Right renal cortex interstitium (tissue), 3 donors: ENCODE results near the gene ADAT1. TPM values are rescaled to one million over a fixed set of nuclear protein-coding genes. Genes with fewer than 3 reads are reported as not detected.

Source experiments
- polyA plus RNA-seq, 3 donors: library from polyadenylated mRNA; unstranded; fragments of 120-200 nt; gene quantifications; one replicate each; pipeline ENCODE4 v1.2.1, GENCODE V29; 2013; ENCODE audit not compliant: insufficient read length in 3 of 3

Gene ADAT1
- polyA plus RNA-seq, 3 donors, result 40.1 to 64.9 (median 50.0) TPM

Other genes starting within 250 kb of the ADAT1 start
- 100 to 1,000 TPM; 202 to 221 (median 203) TPM for gene CFDP1, start 189.8 kb downstream of the ADAT1 start, polyA plus RNA-seq
- gene TMEM170A, start 158.6 kb downstream of the ADAT1 start, polyA plus RNA-seq, result 10 to 100 TPM; 37.4 to 39.8 (median 39.0) TPM
- gene CHST6, start 127.8 kb downstream of the ADAT1 start, polyA plus RNA-seq, result 1 to 10 TPM in 1 of 3 donors, under 1 TPM in 2; 0.72 to 1.1 (median 0.78) TPM
- under 1 TPM; 0.62 to 0.78 (median 0.64) TPM for gene CHST5, start 87.2 kb downstream of the ADAT1 start, polyA plus RNA-seq
- 10 to 100 TPM; 18.4 to 20.5 (median 19.4) TPM for gene TMEM231, start 67.0 kb downstream of the ADAT1 start, polyA plus RNA-seq
- gene GABARAPL2, start 56.9 kb downstream of the ADAT1 start, polyA plus RNA-seq, result 100 to 1,000 TPM; 199 to 200 (median 200) TPM
- gene KARS1, start 24.4 kb upstream of the ADAT1 start, polyA plus RNA-seq, result 100 to 1,000 TPM; 145 to 152 (median 148) TPM
- gene TERF2IP, start 24.5 kb upstream of the ADAT1 start, polyA plus RNA-seq, result 10 to 100 TPM; 89.5 to 93.4 (median 92.5) TPM
- gene CPHXL2, start 53.7 kb upstream of the ADAT1 start, polyA plus RNA-seq, result not detected
- gene DUXB, start 78.2 kb upstream of the ADAT1 start, polyA plus RNA-seq, result under 1 TPM in 1 of 3 donors, not detected in 2; 0.11 TPM
- gene CPHXL, start 103.2 kb upstream of the ADAT1 start, polyA plus RNA-seq, result not detected